Hepatocyte (in vitro differentiated cells): ENCODE data around the gene SUPT4H1. TPM values are rescaled to one million over a fixed set of nuclear protein-coding genes. Genes with fewer than 3 reads are reported as not detected.

Experiments
- DNase-seq: peaks from one replicate; pipeline ENCODE4 v3.0.0-alpha.2; 2016; ENCODE audit warnings: low spot score
- H2AFZ ChIP-seq: fragments of 200-600 bp; sonication (generic); 2 replicates; pipeline ENCODE4 v1.6.0; 2016; ENCODE audit warnings: antibody characterized with exemption, mild to moderate bottlenecking
- H3K27ac ChIP-seq: fragments of 200-600 bp; sonication (generic); 2 replicates; pipeline ENCODE4 v1.5.1; 2016; ENCODE audit warnings: mild to moderate bottlenecking
- H3K27me3 ChIP-seq: fragments of 200-600 bp; sonication (generic); 2 replicates; pipeline ENCODE4 v1.6.1; 2016
- H3K36me3 ChIP-seq: fragments of 200-600 bp; sonication (generic); replicated peaks from 2 replicates; pipeline ENCODE4 v1.5.1; 2016; ENCODE audit warnings: low read depth; ENCODE audit not compliant: insufficient read depth
- H3K4me1 ChIP-seq: fragments of 200-600 bp; sonication (generic); 2 replicates; pipeline ENCODE4 v1.5.1; 2016; ENCODE audit warnings: mild to moderate bottlenecking, moderate library complexity; ENCODE audit not compliant: insufficient read depth
- H3K4me2 ChIP-seq: fragments of 200-600 bp; sonication (generic); 2 replicates; pipeline ENCODE4 v1.6.0; 2016
- H3K4me3 ChIP-seq: fragments of 200-600 bp; sonication (generic); 2 replicates; pipeline ENCODE4 v1.5.1; 2016; ENCODE audit warnings: mild to moderate bottlenecking
- H3K79me2 ChIP-seq: fragments of 200-600 bp; sonication (generic); 2 replicates; pipeline ENCODE4 v1.6.0; 2017; ENCODE audit warnings: mild to moderate bottlenecking
- H3K9me2 ChIP-seq: fragments of 200-600 bp; sonication (generic); replicated peaks from 2 replicates; pipeline ENCODE4 v1.6.0; 2017; ENCODE audit warnings: mild to moderate bottlenecking; ENCODE audit not compliant: insufficient read depth
- H3K9me3 ChIP-seq: fragments of 200-600 bp; sonication (generic); 2 replicates; pipeline ENCODE4 v1.5.1; 2016; ENCODE audit warnings: low read depth, mild to moderate bottlenecking
- H4K20me1 ChIP-seq: fragments of 200-600 bp; sonication (generic); 2 replicates; pipeline ENCODE4 v1.6.0; 2016; ENCODE audit warnings: mild to moderate bottlenecking; ENCODE audit not compliant: insufficient read depth, poor library complexity, severe bottlenecking
- CTCF ChIP-seq: fragments of 200-600 bp; sonication (generic); IDR thresholded peaks from 2 replicates; pipeline ENCODE4 v1.5.1; 2016; ENCODE audit warnings: antibody characterized with exemption, mild to moderate bottlenecking; ENCODE audit not compliant: poor library complexity
- EZH2 ChIP-seq: fragments of 200-600 bp; sonication (generic); IDR thresholded peaks from 2 replicates; pipeline ENCODE4 v1.6.1; 2016; ENCODE audit warnings: antibody characterized with exemption, mild to moderate bottlenecking, borderline replicate concordance
- EZH2phosphoT487 ChIP-seq: fragments of 200-600 bp; sonication (generic); IDR thresholded peaks from one replicate; pipeline ENCODE4 v1.6.1; 2018; ENCODE audit warnings: antibody characterized with exemption, mild to moderate bottlenecking, low read depth, moderate library complexity; ENCODE audit not compliant: unreplicated experiment, severe bottlenecking
- WGBS: methylation state at CpG from one replicate; pipeline ENCODE4 v1.1.6; 2016; ENCODE audit warnings: low lambda C conversion rate; ENCODE audit errors: missing lambda C conversion rate; 5-methylcytosine and 5-hydroxymethylcytosine counted together
- polyA plus RNA-seq: library from polyadenylated mRNA; unstranded; fragments of >200 nt; fragmentation: Nextera tagmentation; extraction: Ambion mirVana; gene quantifications from 2 replicates; pipeline ENCODE4 v1.2.1, GENCODE V29; 2016
- total RNA-seq: library from RNA; depleted of rRNA; stranded (reverse); fragments of >200 nt; gene quantifications from 2 replicates; pipeline ENCODE4 v1.2.3, GENCODE V29; 2014

SUPT4H1 gene
- total and polyA plus RNA-seq, 2 experiments from 2014 or later, result 54.5 to 108 TPM

GRCh38 chr17:58336456-58337209 is 15.4 kb downstream of the SUPT4H1 start:
- no peak overlapping the region for H3K4me2 ChIP-seq
- H3K4me1 ChIP-seq, result no peaks in the 10 kb centered on the region
- 65% methylated on average over 5 of the region's 5 CpGs for WGBS
- no peaks in the 10 kb centered on the region for H3K9me2 ChIP-seq
- no peaks in the 10 kb centered on the region for H3K36me3 ChIP-seq
- H4K20me1 ChIP-seq, result no peaks in the 10 kb centered on the region
- no peaks in the 10 kb centered on the region for H3K9me3 ChIP-seq
- TF ChIP-seq EZH2phosphoT487 (no peak), CTCF (no peak), EZH2 (no peak)
- no peaks in the 10 kb centered on the region for H3K79me2 ChIP-seq
- no peak overlapping the region for H3K27ac ChIP-seq
- H3K27me3 ChIP-seq, result no peaks in the 10 kb centered on the region
- no peak overlapping the region for H2AFZ ChIP-seq
- no peak overlapping the region for H3K4me3 ChIP-seq
- DNase-seq, result no peak

GRCh38 chr17:58335779-58336455 is 16.1 kb downstream of the SUPT4H1 start:
- H3K4me1 ChIP-seq, result no peaks in the 10 kb centered on the region
- no peaks in the 10 kb centered on the region for H3K27me3 ChIP-seq
- no peaks in the 10 kb centered on the region for H4K20me1 ChIP-seq
- H3K36me3 ChIP-seq, result no peaks in the 10 kb centered on the region
- no peak for DNase-seq
- no peaks in the 10 kb centered on the region for H3K79me2 ChIP-seq
- H2AFZ ChIP-seq, result no peak overlapping the region
- TF ChIP-seq CTCF (no peak), EZH2 (no peak), EZH2phosphoT487 (no peak)
- H3K9me3 ChIP-seq, result no peaks in the 10 kb centered on the region
- no peak overlapping the region for H3K27ac ChIP-seq
- no peaks in the 10 kb centered on the region for H3K9me2 ChIP-seq
- 79% methylated on average over 4 of the region's 4 CpGs for WGBS
- no peak overlapping the region for H3K4me2 ChIP-seq
- H3K4me3 ChIP-seq, result no peak overlapping the region

DNA sequence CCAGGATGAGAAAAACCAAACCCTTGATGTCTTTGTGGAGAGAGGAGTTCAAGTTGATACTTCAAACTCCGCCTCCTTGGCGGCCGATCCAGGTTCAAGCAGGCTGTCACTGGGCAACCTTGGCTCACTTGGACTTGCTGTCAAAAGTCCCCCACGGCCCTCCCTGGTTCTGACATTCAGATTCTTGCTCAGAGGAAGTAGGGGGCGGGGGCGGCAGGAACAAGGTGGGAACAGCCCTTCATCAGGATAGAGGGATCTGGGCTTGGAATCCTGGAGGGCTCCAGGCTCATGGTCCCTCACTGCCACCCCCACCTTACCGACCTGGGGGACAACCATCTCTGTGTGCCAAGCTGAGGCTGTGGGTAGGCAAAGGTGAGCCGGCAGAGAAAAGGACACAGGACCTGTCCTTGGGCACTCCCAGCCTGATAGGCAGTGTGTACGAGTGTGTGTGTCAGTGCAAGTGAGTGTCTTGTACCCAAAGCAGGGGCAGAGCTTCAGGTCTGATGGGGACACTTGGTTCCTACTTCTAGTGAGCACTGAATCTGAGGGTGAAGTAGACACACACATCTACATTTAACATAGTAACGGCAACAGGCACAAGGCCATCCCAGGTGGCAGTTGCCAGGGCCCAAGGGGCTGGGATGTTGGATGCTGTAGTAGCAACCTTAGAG is 16.8 kb downstream of the SUPT4H1 start:
- no peak for DNase-seq

More for the DNA sequence above, 16.8 kb downstream of the SUPT4H1 start:
- H3K4me1 ChIP-seq, result no peaks in the 10 kb centered on the region
- no peak overlapping the region for H2AFZ ChIP-seq
- H3K9me2 ChIP-seq, result no peaks in the 10 kb centered on the region
- no peaks in the 10 kb centered on the region for H3K79me2 ChIP-seq
- H3K9me3 ChIP-seq, result no peaks in the 10 kb centered on the region
- TF ChIP-seq EZH2 (no peak), CTCF (no peak), EZH2phosphoT487 (no peak)
- no peak overlapping the region for H3K4me3 ChIP-seq
- WGBS, result 85% methylated on average over 10 of the region's 10 CpGs
- H3K4me2 ChIP-seq, result no peak overlapping the region
- no peaks in the 10 kb centered on the region for H3K27me3 ChIP-seq
- no peaks in the 10 kb centered on the region for H3K36me3 ChIP-seq
- H4K20me1 ChIP-seq, result no peaks in the 10 kb centered on the region
- no peak overlapping the region for H3K27ac ChIP-seq
